HG02970 (cell line): ENCODE measurements around the gene APOBEC3F.
"Not testable (repeated sequence)": the region's sequence is repeated elsewhere in the genome, so short reads cannot be mapped to it uniquely, and the experiment has no call there.

Experiments used
- ATAC-seq: cut with Tn5 transposase; IDR thresholded peaks from one replicate; pipeline ENCODE4 v1.9.1; 2021; ENCODE audit warnings: mild to moderate bottlenecking, moderate library complexity, moderate number of reproducible peaks; ENCODE audit not compliant: unreplicated experiment, low FRiP score

The APOBEC3F gene

GRCh38 chr22:39068033-39068785 lies 27.5 kb downstream of the APOBEC3F start:
- ATAC-seq = no peak

GRCh38 chr22:39070186-39070585 lies 29.5 kb downstream of the APOBEC3F start:
- no peak for ATAC-seq

GRCh38 chr22:39072581-39072981 lies 31.9 kb downstream of the APOBEC3F start:
- ATAC-seq = not testable (repeated sequence)

GRCh38 chr22:39073981-39074380 lies 33.3 kb downstream of the APOBEC3F start:
- ATAC-seq = no peak

GRCh38 chr22:39076155-39077025 lies 35.7 kb downstream of the APOBEC3F start:
- ATAC-seq = not testable (repeated sequence)

GRCh38 chr22:39077026-39077840 lies 36.6 kb downstream of the APOBEC3F start, which contains the start of gene APOBEC3G:
Gene APOBEC3G (plus strand): TSS chr22:39077275. CDS start chr22:39077362, 87 bp downstream.
- peak; percentile 60 for ATAC-seq

- not testable (repeated sequence) for ATAC-seq
These were observed 37.2 kb downstream of the APOBEC3F start for GRCh38 chr22:39077912-39078311.

- no peak for ATAC-seq
These were observed 37.7 kb downstream of the APOBEC3F start for GRCh38 chr22:39078329-39078728.

GRCh38 chr22:39079054-39079637 lies 38.5 kb downstream of the APOBEC3F start:
- ATAC-seq = not testable (repeated sequence)

GRCh38 chr22:39080052-39080762 lies 39.5 kb downstream of the APOBEC3F start:
- no peak for ATAC-seq

GRCh38 chr22:39081016-39081415 lies 40.4 kb downstream of the APOBEC3F start:
- ATAC-seq = no peak

GRCh38 chr22:39081598-39081997 lies 40.9 kb downstream of the APOBEC3F start:
- no peak for ATAC-seq

GRCh38 chr22:39083212-39084165 lies 42.8 kb downstream of the APOBEC3F start:
- no peak for ATAC-seq

- no peak for ATAC-seq
These were observed 44.0 kb downstream of the APOBEC3F start for GRCh38 chr22:39084666-39085065.

- ATAC-seq = no peak
These were observed 46.4 kb downstream of the APOBEC3F start for GRCh38 chr22:39087098-39087497.

GRCh38 chr22:39087881-39088684 lies 47.4 kb downstream of the APOBEC3F start:
- no peak for ATAC-seq

- no peak for ATAC-seq
These were observed 48.0 kb downstream of the APOBEC3F start for GRCh38 chr22:39088685-39089032.

- no peak for ATAC-seq
These were observed 49.3 kb downstream of the APOBEC3F start for GRCh38 chr22:39089928-39090327.
